ENCODE results near the gene PDE2A. TPM values are rescaled to one million over a fixed set of nuclear protein-coding genes. Genes with fewer than 3 reads are reported as not detected.

PDE2A gene
- polyA plus RNA-seq, 2 of the 4 experiments (the other 2 are of a cell fraction), result 0.62 to 1.5 TPM

DNA sequence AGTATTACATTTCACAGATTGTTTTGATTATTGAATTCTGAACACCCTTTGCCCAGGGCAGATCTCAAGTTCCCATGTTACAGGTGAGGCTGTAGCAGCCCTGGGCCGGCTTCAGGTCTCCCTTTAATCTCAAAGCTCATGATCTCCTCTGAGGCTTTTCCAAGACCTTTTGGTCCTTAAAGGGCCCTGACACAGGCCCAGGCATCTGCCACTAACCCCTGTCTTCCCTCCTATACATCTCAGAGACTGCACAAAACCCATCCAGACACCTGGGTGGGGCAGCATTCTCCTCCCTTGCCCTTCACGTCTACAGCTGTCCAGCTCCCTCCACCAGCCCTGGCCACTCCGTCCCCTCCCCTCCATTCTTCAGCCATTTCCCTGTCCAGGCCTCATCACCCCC is 37.8 kb downstream of the PDE2A start:
- 68% methylated on average over 3 of the region's 3 CpGs for WGBS (ENCODE audit: missing lambda C conversion rate)
- ATAC-seq (no peak), DNase-seq (ENCODE audit: low read depth in 1 of 2, low spot score in 1 of 2) (no peak), FAIRE-seq (no peak)
- H3K4me3 ChIP-seq, result no peak overlapping the region
- no peak overlapping the region for H3K4me2 ChIP-seq
- H3K9me3 ChIP-seq, result no peaks in the 10 kb centered on the region
- ChIA-PET CTCF (interaction anchor here (1.2 to 13.1 kb wide), 6 partner anchors 9 to 165 kb away, joined by 3 to 171 read pairs (median 8); no protein-coding TSS in a partner anchor), POLR2A (no interaction called here)
- H3K27ac ChIP-seq, result no peak overlapping the region
- H3K4me1 ChIP-seq, result peaks cover 6% of the 10 kb centered on the region; the same call in 1 of the 3 replicates
- TF ChIP-seq KDM5A (IDR thresholded peaks at IDR 0.05), result no peak
- TF ChIP-seq MAFK (IDR thresholded peaks at IDR 0.05; ENCODE audit: partially characterized antibody), result no peak
- TF ChIP-seq ZFP36 (IDR thresholded peaks at IDR 0.05; ENCODE audit: borderline replicate concordance, partially characterized antibody), result no peak
- TF ChIP-seq, protein P1, sequence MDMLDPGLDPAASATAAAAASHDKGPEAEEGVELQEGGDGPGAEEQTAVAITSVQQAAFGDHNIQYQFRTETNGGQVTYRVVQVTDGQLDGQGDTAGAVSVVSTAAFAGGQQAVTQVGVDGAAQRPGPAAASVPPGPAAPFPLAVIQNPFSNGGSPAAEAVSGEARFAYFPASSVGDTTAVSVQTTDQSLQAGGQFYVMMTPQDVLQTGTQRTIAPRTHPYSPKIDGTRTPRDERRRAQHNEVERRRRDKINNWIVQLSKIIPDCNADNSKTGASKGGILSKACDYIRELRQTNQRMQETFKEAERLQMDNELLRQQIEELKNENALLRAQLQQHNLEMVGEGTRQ (IDR thresholded peaks at IDR 0.05), result no peak
- TF ChIP-seq RFX5 (IDR thresholded peaks at IDR 0.05), result no peak

DNA sequence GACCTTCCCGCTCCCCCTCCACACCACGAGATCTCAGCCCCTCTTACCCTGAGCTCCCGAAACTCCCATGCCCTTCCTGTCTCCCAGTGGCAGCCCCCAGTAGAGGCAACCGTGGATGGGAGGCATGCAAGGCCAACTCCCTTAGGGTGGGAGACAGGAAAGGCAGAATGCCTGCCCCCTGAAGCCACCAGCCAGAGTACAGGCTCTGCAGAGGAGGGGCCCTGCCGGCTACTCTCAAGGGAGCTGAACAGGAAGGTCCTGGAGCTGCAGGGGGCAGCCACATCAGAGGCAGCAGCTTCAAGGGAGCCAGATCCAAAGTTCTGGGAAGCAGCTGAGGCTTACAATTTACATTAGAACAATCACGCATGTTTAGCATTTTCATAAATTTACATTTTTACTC is 38.3 kb downstream of the PDE2A start:
- ChIA-PET POLR2A (no interaction called here), CTCF (interaction anchor here (0.6 to 13.1 kb wide), 8 partner anchors 8 to 717 kb away, joined by 3 to 171 read pairs (median 6); no protein-coding TSS in a partner anchor)
- no peak overlapping the region for H3K4me3 ChIP-seq
- H3K27ac ChIP-seq, result no peak overlapping the region
- no peak for TF ChIP-seq MAFK (IDR thresholded peaks at IDR 0.05; ENCODE audit: partially characterized antibody)
- no peak for TF ChIP-seq FOXS1 (CRISPR knock-in tag; IDR thresholded peaks at IDR 0.05)
- no peak for TF ChIP-seq RARB (CRISPR knock-in tag; IDR thresholded peaks at IDR 0.05)
- no peak for TF ChIP-seq PHF8 (IDR thresholded peaks at IDR 0.05; ENCODE audit: borderline replicate concordance, low read depth)
- no peak for TF ChIP-seq NPAS2 (CRISPR knock-in tag; IDR thresholded peaks at IDR 0.05; ENCODE audit: borderline replicate concordance)
- no peak for TF ChIP-seq CBX8 (IDR thresholded peaks at IDR 0.05)
- no peak for TF ChIP-seq BHLHE40 (IDR thresholded peaks at IDR 0.05; ENCODE audit: low read depth, low read length)
- TF ChIP-seq EHF (CRISPR knock-in tag; IDR thresholded peaks at IDR 0.05), result no peak
- TF ChIP-seq MYC (IDR thresholded peaks at IDR 0.05; ENCODE audit: borderline replicate concordance, low read length), result no peak
- TF ChIP-seq TP53 (CRISPR knock-in tag; IDR thresholded peaks at IDR 0.05), result no peak
- no peak for TF ChIP-seq ZNF302 (CRISPR knock-in tag; IDR thresholded peaks at IDR 0.05)
- TF ChIP-seq TFCP2L1 (CRISPR knock-in tag; IDR thresholded peaks at IDR 0.05), result no peak
- no peak for TF ChIP-seq GATA3 (IDR thresholded peaks at IDR 0.05; ENCODE audit: borderline replicate concordance)
- TF ChIP-seq, protein P2, sequence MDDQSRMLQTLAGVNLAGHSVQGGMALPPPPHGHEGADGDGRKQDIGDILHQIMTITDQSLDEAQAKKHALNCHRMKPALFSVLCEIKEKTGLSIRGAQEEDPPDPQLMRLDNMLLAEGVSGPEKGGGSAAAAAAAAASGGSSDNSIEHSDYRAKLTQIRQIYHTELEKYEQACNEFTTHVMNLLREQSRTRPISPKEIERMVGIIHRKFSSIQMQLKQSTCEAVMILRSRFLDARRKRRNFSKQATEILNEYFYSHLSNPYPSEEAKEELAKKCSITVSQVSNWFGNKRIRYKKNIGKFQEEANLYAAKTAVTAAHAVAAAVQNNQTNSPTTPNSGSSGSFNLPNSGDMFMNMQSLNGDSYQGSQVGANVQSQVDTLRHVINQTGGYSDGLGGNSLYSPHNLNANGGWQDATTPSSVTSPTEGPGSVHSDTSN (IDR thresholded peaks at IDR 0.05), result no peak
- DNase-seq (ENCODE audit: low read depth in 1 of 2, low spot score in 1 of 2) (no peak), ATAC-seq (no peak), FAIRE-seq (no peak)
- no peak overlapping the region for H3K4me2 ChIP-seq
- H3K9me3 ChIP-seq, result no peaks in the 10 kb centered on the region
- peaks cover 6% of the 10 kb centered on the region; the same call in 1 of the 3 replicates for H3K4me1 ChIP-seq
- WGBS (ENCODE audit: missing lambda C conversion rate), result 46% methylated on average over 6 of the region's 6 CpGs

DNA sequence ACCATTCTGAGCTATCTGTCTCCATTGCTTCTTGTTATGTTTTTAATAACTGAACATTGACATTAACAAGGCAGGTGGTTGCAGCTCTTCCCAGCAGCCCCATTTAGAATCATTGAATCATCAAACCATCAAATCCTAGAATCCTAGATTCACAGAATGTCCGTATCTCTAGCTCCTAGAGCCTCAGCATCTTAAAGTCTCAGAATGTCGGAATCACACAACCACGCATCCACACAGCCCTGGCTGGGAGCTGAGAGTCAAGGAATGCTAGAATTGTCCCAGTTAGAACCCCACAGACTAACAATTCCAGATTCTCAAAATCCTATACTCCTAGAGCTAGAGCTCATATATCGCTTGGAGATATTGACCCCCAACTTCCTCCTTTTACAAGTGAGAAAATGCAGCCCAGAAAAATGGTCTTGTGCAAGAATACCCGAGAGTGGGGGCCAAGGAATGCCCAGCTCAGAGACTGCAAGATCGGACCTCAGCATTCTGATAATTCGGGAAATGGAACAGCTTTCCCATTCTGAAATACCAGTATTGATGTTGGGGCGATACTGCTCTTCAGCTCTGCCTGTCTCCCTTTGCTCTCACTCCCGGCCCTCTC is 38.8 kb downstream of the PDE2A start:
- 75% methylated on average over 9 of the region's 9 CpGs for WGBS (ENCODE audit: missing lambda C conversion rate)
- Histone ChIP-seq H3K4me2 (no peak overlapping the region), H3K4me1 (peaks cover 6% of the 10 kb centered on the region; the same call in 1 of the 3 replicates), H3K4me3 (no peak overlapping the region), H3K9me3 (no peaks in the 10 kb centered on the region), H3K27ac (no peak overlapping the region)
- FAIRE-seq (no peak), DNase-seq (ENCODE audit: low read depth in 1 of 2, low spot score in 1 of 2) (no peak), ATAC-seq (no peak)
- TF ChIP-seq, protein P3, sequence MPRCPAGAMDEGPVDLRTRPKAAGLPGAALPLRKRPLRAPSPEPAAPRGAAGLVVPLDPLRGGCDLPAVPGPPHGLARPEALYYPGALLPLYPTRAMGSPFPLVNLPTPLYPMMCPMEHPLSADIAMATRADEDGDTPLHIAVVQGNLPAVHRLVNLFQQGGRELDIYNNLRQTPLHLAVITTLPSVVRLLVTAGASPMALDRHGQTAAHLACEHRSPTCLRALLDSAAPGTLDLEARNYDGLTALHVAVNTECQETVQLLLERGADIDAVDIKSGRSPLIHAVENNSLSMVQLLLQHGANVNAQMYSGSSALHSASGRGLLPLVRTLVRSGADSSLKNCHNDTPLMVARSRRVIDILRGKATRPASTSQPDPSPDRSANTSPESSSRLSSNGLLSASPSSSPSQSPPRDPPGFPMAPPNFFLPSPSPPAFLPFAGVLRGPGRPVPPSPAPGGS (IDR thresholded peaks at IDR 0.05), result no peak
- TF ChIP-seq CEBPB (IDR thresholded peaks at IDR 0.05) (no peak), HOXB5 (CRISPR knock-in tag; IDR thresholded peaks at IDR 0.05) (no peak), CBX8 (IDR thresholded peaks at IDR 0.05) (no peak), RFX5 (IDR thresholded peaks at IDR 0.05) (no peak), CHD2 (IDR thresholded peaks at IDR 0.05; ENCODE audit: low read length, partially characterized antibody) (no peak), CBX2 (IDR thresholded peaks at IDR 0.05; ENCODE audit: borderline replicate concordance, low read depth) (no peak), RNF2 (IDR thresholded peaks at IDR 0.05; ENCODE audit: borderline replicate concordance, low read depth) (no peak), SREBF2 (IDR thresholded peaks at IDR 0.05) (no peak), POLR2A (IDR thresholded peaks at IDR 0.05; ENCODE audit: low read length) (no peak)
- POLR2A ChIA-PET, result no interaction called here
- CTCF ChIA-PET, result interaction anchor here (0.6 to 13.1 kb wide), 7 partner anchors 8 to 717 kb away, joined by 3 to 171 read pairs (median 5); no protein-coding TSS in a partner anchor

All from A549 (cell line).